GM12891 (cell line): ENCODE measurements around the gene OR2T6.

Experiments used
- POLR2A ChIP-seq: IDR thresholded peaks from 2 replicates; pipeline ENCODE4 v1.6.1; 2011; ENCODE audit warnings: low read depth, low read length, control low read depth
- POLR2AphosphoS5 ChIP-seq: IDR thresholded peaks from 2 replicates; pipeline ENCODE4 v1.6.1; 2011; ENCODE audit warnings: low read depth, low read length, control low read depth

GRCh38 chr1:248366609-248367008 lies 8.9 kb upstream of the OR2T6 start:
- no peak for TF ChIP-seq POLR2A
- no peak for TF ChIP-seq POLR2AphosphoS5
